Measurements from ENCODE around the gene PPP2R3A.

PPP2R3A gene

GRCh38 chr3:136196401-136197158 lies 231.1 kb downstream of the PPP2R3A start:
- DNase-seq = peak; percentile 98

GRCh38 chr3:136197159-136197793 lies 231.7 kb downstream of the PPP2R3A start:
- no peak for DNase-seq

Measured in CD4-positive, alpha-beta T cell treated with Interleukin-17A for 1 hour (primary cell).